GOT3 (cell line): ENCODE results near the gene LPAR4.
"Not testable (repeated sequence)": the region's sequence is repeated elsewhere in the genome, so short reads cannot be mapped to it uniquely, and the experiment has no call there.

ENCODE experiments used
- DNase-seq: peaks from one replicate; lab custom pipeline; 2025; ENCODE audit warnings: mixed read lengths; lab: John Stamatoyannopoulos, UW

Gene LPAR4, protein sequence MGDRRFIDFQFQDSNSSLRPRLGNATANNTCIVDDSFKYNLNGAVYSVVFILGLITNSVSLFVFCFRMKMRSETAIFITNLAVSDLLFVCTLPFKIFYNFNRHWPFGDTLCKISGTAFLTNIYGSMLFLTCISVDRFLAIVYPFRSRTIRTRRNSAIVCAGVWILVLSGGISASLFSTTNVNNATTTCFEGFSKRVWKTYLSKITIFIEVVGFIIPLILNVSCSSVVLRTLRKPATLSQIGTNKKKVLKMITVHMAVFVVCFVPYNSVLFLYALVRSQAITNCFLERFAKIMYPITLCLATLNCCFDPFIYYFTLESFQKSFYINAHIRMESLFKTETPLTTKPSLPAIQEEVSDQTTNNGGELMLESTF

GRCh38 chrX:78747489-78747888, at the start of gene LPAR4:
Gene LPAR4, plus strand, starts transcription at chrX:78747720. Its CDS starts 7,150 bp downstream, at chrX:78754870.
- no peak for DNase-seq

DNA sequence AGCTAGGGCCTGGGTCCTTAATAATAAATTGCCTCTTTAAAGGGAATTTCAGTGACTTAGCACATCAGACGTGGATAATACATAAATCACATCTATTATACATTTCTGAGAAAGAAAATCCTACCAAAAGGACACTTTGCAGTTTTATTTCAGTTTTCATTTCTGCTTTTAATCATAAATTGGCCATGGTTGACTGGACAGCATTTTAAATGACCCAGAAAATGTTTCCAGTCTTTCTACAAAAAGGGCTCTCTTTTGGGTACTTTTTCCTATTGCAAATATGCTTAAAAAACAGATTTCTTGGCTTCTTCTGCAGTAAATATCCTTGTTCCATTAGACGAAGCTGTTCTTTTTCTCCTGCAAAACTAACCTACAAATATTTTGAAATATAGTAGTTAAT, 41.4 kb upstream of the LPAR4 start:
- DNase-seq, result no peak

DNA sequence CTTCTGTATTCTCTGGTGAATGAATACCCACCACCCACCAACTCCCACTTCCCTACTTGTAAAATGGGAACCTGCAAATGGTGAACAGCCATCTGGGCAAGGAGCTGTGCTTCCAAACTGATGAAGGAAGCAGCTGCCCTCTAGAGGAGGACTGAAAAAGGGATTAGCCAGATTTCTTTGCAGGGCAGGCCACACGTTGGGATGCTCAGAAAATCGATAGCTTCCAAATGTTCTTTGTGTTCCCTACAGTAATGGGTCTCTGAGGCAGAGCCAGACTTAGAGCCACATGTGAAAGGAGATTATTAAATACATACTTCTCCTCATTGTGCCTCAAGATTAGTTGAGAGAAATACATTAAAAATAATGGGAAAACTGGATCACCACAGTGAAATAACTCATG, 39.3 kb upstream of the LPAR4 start:
- DNase-seq, result no peak

DNA sequence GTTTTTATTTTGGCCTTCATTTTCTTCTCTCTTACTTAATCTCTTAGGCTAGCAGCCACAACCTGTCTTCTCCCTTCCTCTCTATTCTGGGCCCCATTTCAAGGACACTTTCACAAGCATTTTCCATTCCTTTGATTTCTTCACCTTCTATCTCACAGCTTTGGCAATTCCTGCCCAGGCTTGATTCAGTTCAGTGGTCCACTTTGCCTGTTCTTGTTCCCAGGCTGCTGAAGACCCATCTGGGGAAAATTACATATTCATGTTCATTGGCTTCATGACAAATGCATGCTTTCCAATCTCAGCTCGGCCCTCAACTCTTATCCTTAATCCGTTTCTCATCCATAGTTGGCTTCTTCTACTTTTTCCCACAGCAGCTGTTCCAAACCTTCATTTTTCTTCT, 38.7 kb upstream of the LPAR4 start:
- DNase-seq, result no peak

DNA sequence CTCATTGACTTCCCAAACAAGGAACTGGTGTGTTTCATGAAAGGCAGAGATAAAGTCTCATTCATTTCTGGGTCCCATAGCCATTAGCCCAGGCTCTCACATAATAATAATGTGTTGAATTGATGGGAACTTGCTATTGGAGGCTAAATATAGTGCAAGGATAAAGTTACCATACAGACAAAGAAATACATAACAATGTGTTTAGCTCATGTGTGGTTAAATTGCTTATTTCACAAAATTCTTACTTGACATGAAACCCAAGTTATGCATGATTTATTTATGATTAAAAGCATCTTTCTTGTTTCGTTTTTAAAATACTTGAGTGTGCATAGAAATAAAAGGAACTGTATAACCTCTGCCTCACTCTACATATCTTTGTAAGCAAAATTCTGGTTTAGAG, 37.3 kb upstream of the LPAR4 start:
- no peak for DNase-seq

DNA sequence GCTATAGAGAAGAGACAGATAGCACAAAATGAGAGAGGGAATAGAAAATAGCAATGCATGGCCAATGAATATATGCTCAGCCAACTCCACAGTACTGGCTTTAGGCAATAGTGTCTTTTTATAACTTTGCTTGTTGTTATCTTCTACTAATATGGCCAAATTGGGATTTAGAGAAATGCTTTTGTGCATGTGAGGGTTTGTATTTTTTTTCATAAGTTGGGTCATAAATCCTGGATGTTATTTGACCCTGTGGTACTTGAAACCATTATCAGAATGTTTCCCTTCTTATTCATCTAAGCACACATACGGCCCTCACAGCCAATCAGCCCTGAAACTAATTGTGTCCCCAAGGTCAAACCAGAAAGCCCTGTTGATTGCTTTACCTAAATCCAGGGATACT, 35.2 kb upstream of the LPAR4 start:
- no peak for DNase-seq

- no peak for DNase-seq
Observed at GRCh38 chrX:78725287-78725686, 22.2 kb upstream of the LPAR4 start.

GRCh38 chrX:78746496-78746895, 1.0 kb upstream of the LPAR4 start:
- DNase-seq, result no peak

- DNase-seq, result no peak
Observed at GRCh38 chrX:78747971-78748370, 451 bp downstream of the LPAR4 start.

- DNase-seq, result no peak
Observed at GRCh38 chrX:78748846-78749245, 1.3 kb downstream of the LPAR4 start.

- no peak for DNase-seq
Observed at GRCh38 chrX:78753571-78753970, 6.1 kb downstream of the LPAR4 start.

GRCh38 chrX:78754917-78755316, 7.4 kb downstream of the LPAR4 start:
- DNase-seq, result no peak

DNA sequence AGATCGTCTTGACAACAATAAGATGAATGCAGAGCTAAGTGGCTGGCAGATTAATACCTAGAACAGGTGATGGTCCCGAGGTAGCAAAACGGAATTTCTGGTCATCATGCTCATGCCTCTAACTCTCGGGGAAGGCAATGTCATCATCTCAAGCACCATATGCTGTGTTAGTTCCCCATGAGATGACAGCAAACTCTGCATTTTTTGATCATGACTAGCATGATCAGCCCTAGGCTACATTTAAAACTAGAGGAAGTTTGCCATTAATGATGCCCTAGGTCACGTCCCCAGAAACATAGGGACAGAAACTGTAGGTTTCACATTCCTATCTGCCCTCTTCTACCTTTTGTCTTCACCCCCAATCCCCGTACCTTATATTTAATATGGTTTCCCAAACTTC, 11.6 kb downstream of the LPAR4 start:
- DNase-seq, result no peak

DNA sequence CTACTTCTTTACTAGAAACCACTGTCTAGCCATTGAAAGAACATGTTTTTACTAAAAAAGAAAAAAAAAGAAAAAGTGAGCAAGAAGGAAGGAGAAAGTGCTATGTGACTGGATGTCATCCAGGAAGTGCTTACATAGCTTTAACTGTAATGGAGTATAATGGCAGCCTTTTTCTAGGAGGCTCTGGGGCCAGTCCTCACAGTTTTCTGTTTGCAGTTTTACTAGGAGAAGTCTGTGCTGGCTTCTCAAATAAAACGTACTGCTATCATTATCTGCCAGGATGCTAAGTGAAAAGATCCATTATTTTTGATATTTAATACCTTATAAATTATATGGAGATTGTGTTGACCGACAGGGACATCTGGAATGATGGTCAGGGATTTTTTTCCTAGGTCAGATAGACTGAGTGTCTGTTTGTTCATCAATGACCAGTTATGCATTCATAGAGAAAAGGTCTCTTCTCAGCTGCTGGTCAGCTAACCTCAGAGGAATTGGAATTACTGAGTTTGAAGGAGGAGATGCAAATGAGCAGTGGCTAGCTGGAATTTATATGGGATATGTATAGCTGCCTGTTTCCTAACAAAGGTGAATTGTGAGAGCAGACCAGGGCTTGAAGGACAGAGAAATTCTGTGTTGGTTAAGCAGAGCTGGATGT, 21.7 kb downstream of the LPAR4 start:
- DNase-seq, result no peak

DNA sequence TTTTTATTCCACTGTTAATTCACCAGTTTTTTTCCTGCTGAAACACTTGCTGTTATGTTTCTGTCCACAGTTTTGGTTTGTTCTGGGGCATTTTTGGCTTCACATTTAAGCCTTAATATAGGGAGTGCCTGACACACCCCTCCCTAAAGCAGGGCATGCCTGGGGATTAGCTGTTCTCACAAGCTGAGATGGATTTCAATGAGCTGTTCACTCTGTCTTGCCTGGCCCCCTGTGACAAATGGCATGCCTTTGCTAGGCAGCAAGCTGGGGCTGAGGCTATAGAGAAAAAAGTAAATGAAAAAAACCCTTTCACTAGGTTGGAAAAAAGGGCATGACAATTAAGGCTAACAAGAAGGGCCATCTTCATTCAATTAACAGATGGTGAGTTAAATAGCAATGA, 22.4 kb downstream of the LPAR4 start:
- DNase-seq, result no peak

- no peak for DNase-seq
Observed at GRCh38 chrX:78796916-78797315, 49.4 kb downstream of the LPAR4 start.

GRCh38 chrX:78800114-78800513, 52.6 kb downstream of the LPAR4 start:
- DNase-seq, result no peak

DNA sequence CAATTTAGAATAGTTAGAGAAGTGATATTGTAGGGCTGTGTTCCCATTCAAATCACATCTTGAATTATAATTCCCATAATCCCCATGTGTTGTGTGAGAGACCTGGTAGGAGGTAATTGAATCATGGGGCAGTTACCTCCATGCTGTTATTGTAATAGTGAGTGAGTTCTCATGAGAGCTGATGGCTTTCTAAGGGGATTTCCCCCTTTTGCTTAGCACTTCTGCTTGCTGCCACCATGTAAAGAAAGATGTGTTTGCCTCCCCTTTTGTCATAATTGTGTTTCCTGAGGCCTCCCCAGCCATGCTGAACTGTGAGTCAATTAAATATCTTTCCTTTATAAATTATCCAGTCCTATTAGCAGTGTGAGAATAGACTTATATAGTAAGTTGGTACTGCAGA, 53.2 kb downstream of the LPAR4 start:
- DNase-seq, result no peak

DNA sequence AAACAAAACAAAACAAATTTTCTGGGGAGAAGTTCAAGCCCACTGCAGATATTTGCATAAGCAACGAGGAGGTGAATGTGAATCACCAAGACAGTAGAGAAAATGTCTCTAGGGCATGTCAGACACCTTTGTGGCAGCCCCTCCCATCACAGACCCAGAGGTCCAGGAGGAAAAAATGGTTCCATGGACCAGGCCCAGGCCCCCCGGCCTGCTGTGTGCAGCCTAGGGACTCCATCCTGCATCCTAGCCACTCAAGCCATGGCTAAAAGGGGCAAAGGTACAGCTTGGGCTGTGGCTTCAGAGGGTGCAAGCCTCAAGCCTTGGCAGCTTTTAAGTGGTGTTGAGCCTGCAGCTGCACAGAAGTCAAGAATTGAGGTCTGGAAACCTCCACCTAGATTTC, 54.0 kb downstream of the LPAR4 start:
- no peak for DNase-seq

DNA sequence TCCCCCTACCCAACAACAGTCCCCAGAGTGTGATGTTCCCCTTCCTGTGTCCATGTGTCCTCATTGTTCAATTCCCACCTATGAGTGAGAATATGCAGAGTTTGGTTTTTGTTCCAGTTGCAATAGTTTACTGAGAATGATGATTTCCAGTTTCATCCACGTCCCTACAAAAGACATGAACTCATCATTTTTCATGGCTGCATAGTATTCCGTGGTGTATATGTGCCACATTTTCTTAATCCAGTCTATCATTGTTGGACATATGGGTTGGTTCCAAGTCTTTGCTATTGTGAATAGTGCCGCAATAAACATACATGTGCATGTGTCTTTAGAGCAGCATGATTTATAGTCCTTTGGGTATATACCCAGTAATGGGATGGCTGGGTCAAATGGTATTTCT, 55.0 kb downstream of the LPAR4 start:
- DNase-seq, result not testable (repeated sequence)
